ENCODE results near the gene ZNF180. TPM values are rescaled to one million over a fixed set of nuclear protein-coding genes. Genes with fewer than 3 reads are reported as not detected.

Gene ZNF180
- total RNA-seq, 1 experiment from 2014 or later: 8.9 TPM

DNA sequence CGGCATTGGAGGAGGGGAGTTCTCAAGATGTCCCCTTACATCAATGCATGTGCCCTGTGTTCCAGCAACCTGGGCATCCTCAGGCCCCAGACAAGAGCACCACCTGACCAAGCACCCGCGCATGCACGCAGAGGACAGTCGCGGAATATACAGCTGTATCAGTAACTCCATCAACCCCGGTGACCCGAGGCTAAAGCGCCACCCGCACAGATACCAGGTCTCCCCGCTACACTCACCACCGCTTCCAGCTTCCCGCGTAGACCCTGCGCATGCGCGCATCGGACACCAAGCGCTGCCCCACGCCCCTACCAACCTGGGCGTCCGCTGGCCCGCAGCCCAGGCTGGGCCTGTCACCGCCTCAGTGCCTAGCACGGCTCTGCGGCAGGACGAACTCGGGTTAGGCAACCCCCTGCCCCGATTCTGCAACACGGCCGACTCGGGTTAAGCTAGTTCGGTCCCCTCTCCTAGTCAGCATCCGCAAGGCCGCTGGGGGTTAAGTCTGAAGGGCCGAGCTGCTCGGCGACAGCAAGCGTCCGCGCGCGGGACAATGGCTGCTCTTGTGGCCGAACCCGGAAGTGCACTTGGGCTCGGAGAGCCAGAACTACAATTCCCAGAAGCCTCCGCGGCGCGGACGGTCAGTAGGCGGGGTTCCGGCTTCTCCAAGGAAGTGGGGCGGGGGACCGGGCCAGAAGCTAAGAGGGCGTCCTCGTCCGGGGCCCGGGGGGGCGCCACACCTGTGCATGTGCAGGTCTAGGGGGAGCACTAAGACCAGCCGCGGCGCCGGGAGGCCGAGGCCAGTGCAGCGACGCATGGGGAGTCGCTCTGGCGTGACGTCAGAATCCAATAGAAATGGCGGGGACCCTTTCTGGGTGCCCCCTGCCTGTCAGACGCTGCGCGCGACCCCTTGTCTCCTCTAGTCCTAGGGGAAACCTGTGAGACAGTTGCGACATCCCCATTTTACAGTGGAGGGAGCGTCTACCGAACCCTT, at the start of gene ZNF180 (continued):
- TF ChIP-seq, protein P1, sequence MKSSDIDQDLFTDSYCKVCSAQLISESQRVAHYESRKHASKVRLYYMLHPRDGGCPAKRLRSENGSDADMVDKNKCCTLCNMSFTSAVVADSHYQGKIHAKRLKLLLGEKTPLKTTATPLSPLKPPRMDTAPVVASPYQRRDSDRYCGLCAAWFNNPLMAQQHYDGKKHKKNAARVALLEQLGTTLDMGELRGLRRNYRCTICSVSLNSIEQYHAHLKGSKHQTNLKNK (CRISPR knock-in tag; IDR thresholded peaks at IDR 0.05): no peak
- TF ChIP-seq TEAD1 (CRISPR knock-in tag; IDR thresholded peaks at IDR 0.05) (no peak), JUN (CRISPR knock-in tag; IDR thresholded peaks at IDR 0.05) (no peak), EMX1 (CRISPR knock-in tag; IDR thresholded peaks at IDR 0.05) (no peak), ZNF263 (CRISPR knock-in tag; IDR thresholded peaks at IDR 0.05; ENCODE audit: low read depth) (peak; percentile 75)
- TF ChIP-seq, protein P2, sequence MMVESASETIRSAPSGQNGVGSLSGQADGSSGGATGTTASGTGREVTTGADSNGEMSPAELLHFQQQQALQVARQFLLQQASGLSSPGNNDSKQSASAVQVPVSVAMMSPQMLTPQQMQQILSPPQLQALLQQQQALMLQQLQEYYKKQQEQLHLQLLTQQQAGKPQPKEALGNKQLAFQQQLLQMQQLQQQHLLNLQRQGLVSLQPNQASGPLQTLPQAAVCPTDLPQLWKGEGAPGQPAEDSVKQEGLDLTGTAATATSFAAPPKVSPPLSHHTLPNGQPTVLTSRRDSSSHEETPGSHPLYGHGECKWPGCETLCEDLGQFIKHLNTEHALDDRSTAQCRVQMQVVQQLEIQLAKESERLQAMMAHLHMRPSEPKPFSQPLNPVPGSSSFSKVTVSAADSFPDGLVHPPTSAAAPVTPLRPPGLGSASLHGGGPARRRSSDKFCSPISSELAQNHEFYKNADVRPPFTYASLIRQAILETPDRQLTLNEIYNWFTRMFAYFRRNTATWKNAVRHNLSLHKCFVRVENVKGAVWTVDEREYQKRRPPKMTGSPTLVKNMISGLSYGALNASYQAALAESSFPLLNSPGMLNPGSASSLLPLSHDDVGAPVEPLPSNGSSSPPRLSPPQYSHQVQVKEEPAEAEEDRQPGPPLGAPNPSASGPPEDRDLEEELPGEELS (CRISPR knock-in tag; IDR thresholded peaks at IDR 0.05): peak; percentile 87
- TF ChIP-seq, protein P3, sequence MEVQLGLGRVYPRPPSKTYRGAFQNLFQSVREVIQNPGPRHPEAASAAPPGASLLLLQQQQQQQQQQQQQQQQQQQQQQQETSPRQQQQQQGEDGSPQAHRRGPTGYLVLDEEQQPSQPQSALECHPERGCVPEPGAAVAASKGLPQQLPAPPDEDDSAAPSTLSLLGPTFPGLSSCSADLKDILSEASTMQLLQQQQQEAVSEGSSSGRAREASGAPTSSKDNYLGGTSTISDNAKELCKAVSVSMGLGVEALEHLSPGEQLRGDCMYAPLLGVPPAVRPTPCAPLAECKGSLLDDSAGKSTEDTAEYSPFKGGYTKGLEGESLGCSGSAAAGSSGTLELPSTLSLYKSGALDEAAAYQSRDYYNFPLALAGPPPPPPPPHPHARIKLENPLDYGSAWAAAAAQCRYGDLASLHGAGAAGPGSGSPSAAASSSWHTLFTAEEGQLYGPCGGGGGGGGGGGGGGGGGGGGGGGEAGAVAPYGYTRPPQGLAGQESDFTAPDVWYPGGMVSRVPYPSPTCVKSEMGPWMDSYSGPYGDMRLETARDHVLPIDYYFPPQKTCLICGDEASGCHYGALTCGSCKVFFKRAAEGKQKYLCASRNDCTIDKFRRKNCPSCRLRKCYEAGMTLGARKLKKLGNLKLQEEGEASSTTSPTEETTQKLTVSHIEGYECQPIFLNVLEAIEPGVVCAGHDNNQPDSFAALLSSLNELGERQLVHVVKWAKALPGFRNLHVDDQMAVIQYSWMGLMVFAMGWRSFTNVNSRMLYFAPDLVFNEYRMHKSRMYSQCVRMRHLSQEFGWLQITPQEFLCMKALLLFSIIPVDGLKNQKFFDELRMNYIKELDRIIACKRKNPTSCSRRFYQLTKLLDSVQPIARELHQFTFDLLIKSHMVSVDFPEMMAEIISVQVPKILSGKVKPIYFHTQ (CRISPR knock-in tag; IDR thresholded peaks at IDR 0.05): no peak
- TF ChIP-seq, protein P4, sequence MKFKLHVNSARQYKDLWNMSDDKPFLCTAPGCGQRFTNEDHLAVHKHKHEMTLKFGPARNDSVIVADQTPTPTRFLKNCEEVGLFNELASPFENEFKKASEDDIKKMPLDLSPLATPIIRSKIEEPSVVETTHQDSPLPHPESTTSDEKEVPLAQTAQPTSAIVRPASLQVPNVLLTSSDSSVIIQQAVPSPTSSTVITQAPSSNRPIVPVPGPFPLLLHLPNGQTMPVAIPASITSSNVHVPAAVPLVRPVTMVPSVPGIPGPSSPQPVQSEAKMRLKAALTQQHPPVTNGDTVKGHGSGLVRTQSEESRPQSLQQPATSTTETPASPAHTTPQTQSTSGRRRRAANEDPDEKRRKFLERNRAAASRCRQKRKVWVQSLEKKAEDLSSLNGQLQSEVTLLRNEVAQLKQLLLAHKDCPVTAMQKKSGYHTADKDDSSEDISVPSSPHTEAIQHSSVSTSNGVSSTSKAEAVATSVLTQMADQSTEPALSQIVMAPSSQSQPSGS (CRISPR knock-in tag; IDR thresholded peaks at IDR 0.05; ENCODE audit: borderline replicate concordance, low read depth): no peak
- TF ChIP-seq, protein P5, sequence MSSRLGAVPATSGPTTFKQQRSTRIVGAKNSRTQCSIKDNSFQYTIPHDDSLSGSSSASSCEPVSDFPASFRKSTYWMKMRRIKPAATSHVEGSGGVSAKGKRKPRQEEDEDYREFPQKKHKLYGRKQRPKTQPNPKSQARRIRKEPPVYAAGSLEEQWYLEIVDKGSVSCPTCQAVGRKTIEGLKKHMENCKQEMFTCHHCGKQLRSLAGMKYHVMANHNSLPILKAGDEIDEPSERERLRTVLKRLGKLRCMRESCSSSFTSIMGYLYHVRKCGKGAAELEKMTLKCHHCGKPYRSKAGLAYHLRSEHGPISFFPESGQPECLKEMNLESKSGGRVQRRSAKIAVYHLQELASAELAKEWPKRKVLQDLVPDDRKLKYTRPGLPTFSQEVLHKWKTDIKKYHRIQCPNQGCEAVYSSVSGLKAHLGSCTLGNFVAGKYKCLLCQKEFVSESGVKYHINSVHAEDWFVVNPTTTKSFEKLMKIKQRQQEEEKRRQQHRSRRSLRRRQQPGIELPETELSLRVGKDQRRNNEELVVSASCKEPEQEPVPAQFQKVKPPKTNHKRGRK (CRISPR knock-in tag; IDR thresholded peaks at IDR 0.05; ENCODE audit: borderline replicate concordance): no peak
- TF ChIP-seq, protein P6, sequence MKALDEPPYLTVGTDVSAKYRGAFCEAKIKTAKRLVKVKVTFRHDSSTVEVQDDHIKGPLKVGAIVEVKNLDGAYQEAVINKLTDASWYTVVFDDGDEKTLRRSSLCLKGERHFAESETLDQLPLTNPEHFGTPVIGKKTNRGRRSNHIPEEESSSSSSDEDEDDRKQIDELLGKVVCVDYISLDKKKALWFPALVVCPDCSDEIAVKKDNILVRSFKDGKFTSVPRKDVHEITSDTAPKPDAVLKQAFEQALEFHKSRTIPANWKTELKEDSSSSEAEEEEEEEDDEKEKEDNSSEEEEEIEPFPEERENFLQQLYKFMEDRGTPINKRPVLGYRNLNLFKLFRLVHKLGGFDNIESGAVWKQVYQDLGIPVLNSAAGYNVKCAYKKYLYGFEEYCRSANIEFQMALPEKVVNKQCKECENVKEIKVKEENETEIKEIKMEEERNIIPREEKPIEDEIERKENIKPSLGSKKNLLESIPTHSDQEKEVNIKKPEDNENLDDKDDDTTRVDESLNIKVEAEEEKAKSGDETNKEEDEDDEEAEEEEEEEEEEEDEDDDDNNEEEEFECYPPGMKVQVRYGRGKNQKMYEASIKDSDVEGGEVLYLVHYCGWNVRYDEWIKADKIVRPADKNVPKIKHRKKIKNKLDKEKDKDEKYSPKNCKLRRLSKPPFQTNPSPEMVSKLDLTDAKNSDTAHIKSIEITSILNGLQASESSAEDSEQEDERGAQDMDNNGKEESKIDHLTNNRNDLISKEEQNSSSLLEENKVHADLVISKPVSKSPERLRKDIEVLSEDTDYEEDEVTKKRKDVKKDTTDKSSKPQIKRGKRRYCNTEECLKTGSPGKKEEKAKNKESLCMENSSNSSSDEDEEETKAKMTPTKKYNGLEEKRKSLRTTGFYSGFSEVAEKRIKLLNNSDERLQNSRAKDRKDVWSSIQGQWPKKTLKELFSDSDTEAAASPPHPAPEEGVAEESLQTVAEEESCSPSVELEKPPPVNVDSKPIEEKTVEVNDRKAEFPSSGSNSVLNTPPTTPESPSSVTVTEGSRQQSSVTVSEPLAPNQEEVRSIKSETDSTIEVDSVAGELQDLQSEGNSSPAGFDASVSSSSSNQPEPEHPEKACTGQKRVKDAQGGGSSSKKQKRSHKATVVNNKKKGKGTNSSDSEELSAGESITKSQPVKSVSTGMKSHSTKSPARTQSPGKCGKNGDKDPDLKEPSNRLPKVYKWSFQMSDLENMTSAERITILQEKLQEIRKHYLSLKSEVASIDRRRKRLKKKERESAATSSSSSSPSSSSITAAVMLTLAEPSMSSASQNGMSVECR (CRISPR knock-in tag; IDR thresholded peaks at IDR 0.05; ENCODE audit: borderline replicate concordance): peak; percentile 85; the same call in 1 of the 2 replicates

DNA sequence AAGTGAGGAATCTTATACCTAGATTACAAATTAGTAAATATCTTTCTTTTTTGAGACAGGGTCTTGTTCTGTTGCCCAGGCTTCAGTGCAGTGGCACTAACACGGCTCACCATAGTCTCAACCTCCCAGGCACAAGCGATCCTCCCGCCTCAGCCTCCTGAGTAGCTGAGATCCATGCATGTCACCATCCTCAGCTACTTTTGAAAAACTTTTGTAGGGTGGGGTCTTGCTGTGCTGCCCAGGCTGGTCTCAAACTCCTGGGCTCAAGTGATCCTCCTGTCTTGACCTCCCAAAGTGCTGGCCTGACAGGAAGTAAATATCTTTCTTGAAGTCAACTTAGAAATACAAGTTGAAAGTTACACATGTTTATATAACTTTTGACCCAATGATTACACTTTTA, 49.2 kb upstream of the ZNF180 start:
- Mint-ChIP-seq H3K9me3 (peaks cover 9% of the 10 kb centered on the region), H3K27ac (no peak overlapping the region), H3K27me3 (ENCODE audit: low read depth) (peaks cover 15% of the 10 kb centered on the region), H3K4me1 (no peaks in the 10 kb centered on the region), H3K36me3 (no peaks in the 10 kb centered on the region), H3K4me3 (no peak overlapping the region)
- ATAC-seq: no peak
- POLR2A ChIA-PET: no interaction called here
- CTCF ChIA-PET: interaction anchor here (1.4 kb wide), 1 partner anchor 61 kb away, joined by 3 read pairs; no protein-coding TSS in a partner anchor
- DNase-seq (ENCODE audit: low spot score): no peak
- TF ChIP-seq MYBL2 (CRISPR knock-in tag; IDR thresholded peaks at IDR 0.05) (no peak), KAT7 (CRISPR knock-in tag; IDR thresholded peaks at IDR 0.05; ENCODE audit: borderline replicate concordance) (no peak), SP1 (CRISPR knock-in tag; conservative IDR thresholded peaks at IDR 0.05) (no peak), SMAD4 (CRISPR knock-in tag; IDR thresholded peaks at IDR 0.05) (no peak), SOX15 (CRISPR knock-in tag; IDR thresholded peaks at IDR 0.05) (no peak), FOXK1 (CRISPR knock-in tag; IDR thresholded peaks at IDR 0.05) (no peak)
- TF ChIP-seq, protein P7, sequence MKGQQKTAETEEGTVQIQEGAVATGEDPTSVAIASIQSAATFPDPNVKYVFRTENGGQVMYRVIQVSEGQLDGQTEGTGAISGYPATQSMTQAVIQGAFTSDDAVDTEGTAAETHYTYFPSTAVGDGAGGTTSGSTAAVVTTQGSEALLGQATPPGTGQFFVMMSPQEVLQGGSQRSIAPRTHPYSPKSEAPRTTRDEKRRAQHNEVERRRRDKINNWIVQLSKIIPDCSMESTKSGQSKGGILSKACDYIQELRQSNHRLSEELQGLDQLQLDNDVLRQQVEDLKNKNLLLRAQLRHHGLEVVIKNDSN (CRISPR knock-in tag; IDR thresholded peaks at IDR 0.05): no peak
- TF ChIP-seq, protein P4 (CRISPR knock-in tag; IDR thresholded peaks at IDR 0.05; ENCODE audit: borderline replicate concordance, low read depth): no peak
- TF ChIP-seq, protein P8, sequence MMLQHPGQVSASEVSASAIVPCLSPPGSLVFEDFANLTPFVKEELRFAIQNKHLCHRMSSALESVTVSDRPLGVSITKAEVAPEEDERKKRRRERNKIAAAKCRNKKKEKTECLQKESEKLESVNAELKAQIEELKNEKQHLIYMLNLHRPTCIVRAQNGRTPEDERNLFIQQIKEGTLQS (CRISPR knock-in tag; conservative IDR thresholded peaks at IDR 0.05): no peak

All from WTC11 (cell line).